GM21723 (cell line): ENCODE data around the gene ADAMTS8.
"Not testable (repeated sequence)": the region's sequence is repeated elsewhere in the genome, so short reads cannot be mapped to it uniquely, and the experiment has no call there.

Experiments
- ATAC-seq: cut with Tn5 transposase; IDR thresholded peaks from one replicate; pipeline ENCODE4 v1.9.1; 2021; ENCODE audit warnings: mild to moderate bottlenecking, moderate library complexity; ENCODE audit not compliant: unreplicated experiment

Gene ADAMTS8

DNA sequence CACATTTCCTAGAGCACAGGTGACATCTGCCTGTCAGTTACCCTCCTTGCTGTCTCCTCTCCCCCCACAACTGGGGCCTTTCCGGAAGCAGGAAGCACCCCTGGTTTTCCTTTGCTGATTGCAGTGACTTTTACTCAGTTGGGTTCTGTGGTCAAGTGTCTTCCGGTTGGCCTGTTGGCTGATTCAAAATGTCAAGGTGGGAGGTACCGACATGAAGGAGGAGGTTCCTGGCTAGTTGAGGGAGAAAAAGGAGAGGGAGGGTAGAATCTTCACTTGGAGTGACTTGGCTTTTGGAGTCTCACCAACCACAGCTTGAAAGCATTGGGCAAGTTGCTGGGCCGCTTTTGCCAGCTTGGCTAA lies 10.7 kb upstream of the ADAMTS8 start:
- ATAC-seq = no peak

DNA sequence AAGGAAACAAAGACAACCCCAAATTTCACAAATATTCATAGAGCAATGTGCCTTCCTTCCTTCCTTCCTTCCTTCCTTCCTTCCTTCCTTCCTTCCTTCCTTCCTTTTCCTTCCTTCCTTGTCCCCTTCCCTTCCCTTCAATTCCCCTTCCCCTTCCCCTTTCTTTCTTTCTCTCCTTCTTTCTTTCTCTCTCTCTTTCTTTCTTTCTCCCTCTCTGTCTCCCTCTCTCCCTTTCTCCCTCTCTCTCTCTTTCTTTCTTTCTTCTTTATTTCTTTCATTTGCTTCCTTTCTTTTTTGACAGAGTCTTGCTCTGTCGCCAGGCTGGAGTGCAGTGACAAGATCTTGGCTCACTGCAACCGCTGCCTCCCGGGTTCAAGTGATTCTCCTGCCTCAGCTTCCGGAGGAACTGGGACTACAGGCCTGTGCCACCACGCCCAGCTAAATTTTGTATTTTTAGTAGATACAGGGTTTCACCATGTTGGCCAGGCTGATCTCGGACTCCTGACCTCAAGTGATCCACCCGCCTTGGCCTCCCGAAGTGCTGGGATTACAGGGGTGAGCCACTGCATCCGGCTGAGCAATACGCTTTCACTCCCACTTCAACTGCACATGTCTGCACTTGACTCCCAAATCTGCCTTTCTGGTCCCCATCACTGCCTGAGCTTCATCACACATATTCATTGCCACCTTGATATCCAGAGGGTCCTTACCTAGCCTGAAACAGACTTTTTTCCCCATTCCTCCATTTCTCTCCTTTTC lies 10.2 kb upstream of the ADAMTS8 start:
- ATAC-seq = not testable (repeated sequence)

DNA sequence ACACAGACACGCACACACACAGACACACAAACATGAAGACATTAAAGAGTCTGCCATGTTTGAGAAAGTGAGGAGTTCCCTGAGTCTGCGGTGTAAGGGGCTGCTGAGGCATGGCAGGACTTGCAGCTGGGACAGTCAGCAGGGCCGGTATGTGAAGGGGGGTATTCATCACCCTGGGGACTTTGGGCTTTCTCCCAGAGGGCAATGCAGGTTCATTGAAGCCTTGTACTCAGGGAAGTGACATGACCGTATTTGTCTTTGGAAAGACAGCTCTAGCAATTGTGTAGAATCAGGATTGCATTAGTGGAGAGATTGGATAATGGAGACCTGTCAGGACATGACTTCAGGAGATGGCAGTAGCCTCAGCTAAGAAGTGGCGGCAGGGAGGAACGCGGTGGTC lies 9.4 kb upstream of the ADAMTS8 start:
- no peak for ATAC-seq

DNA sequence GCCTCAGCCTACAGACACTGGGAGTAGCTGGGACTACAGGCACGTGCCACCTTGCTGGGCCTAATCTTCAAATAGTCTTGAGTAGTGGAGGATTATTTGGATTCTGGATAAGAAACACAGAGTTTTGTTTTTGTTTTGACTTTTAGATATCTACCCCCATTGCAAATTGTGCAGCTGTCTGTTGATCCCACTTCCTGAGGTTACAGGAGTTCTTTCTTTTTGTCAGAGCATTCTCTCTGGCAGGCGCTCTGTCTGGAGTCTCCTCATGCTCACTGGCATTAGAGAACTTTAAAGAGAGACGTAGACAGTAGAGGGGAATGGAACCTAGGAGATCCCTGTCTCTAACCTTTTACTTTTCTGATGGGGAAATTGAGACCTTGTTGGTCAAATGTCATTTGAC lies 7.8 kb upstream of the ADAMTS8 start:
- ATAC-seq = no peak

DNA sequence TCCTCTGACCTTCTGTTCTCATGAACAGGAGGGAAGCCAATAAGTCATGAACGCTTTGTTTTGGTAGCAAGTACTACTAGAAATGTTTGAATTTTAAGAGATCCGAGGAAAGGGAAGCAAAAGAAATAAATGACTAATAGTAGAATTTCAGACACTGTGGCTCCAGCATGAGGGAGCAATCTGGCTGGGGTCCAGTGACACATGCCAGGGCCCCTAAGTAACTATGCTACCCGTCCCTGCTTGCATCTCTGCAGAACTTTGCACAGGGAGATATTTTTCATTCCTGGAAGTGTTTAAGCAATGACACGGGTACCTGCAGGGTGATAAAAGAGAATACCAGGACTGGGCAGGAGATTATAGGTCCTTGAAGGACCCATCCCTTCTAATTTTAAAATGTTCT lies 7.3 kb upstream of the ADAMTS8 start:
- no peak for ATAC-seq

DNA sequence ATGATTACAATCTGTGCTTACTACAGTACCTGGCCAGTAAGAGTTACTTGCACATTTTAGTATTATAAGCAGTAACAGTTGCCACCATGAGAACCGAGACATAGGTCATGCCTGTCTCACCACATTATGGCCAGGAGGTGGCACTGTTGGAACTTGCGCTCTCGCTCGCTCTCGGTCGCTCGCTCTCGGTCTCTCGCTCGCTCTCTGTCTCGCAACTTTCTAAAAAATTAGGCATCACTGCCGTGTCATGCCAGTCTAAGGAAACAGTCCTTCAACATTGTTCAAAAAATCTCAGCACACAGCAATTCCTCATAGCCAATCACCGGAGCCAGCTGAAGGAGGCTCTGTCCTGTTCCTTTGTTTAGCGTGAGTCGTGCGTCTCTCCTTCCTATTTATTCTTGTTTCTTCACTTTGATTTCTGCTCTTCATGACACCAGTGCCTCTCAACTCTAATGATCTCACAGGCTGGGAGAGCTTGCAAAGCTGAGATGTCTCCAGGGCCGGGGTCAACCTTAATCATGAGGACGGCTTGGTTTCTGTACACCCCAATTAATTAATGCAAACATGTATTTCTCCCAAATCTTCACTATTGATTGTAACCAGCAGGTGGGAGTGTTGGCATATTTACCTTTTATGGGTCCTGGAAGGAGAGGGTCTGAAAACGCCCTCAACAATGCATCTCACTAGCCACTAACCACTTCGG lies 6.3 kb upstream of the ADAMTS8 start:
- peak; percentile 91 for ATAC-seq

DNA sequence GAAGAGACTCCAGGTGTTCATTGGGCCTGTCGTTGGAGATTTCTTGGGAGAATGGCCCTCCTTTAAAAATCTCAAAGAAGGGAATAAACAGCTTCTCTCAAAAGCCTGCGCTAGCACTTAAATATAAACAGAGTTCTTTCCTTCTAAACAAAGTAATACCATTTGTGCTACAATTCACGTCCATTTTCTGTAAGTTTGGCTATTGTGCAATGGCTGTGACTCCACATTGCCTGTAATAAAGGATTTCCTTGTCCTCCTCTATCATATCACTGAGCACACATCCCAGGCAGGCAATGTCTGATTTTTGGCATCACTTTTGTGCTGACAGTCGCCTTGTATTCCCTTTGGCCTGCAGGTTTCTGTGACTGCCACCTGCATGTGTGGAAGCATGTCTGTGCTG lies 4.9 kb upstream of the ADAMTS8 start:
- ATAC-seq = no peak

DNA sequence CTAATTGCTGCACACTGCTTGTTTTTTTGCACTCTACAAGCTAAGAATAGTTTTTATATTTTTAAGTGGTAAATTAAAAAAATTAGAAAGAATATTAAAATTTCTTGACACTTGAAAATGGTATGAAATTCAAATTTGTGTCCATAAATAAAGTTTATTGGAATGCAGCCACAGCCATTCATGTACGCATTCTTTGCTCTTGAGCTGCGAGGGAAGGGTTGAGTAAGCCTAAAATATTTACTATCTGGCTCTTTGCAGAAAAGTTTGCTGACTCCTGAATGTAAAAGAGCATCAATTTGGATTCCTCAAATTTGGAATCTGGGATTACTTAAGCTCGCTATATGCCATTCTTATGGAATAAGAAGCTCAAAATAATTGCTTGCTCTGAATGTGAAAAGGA lies 3.4 kb upstream of the ADAMTS8 start:
- no peak for ATAC-seq

DNA sequence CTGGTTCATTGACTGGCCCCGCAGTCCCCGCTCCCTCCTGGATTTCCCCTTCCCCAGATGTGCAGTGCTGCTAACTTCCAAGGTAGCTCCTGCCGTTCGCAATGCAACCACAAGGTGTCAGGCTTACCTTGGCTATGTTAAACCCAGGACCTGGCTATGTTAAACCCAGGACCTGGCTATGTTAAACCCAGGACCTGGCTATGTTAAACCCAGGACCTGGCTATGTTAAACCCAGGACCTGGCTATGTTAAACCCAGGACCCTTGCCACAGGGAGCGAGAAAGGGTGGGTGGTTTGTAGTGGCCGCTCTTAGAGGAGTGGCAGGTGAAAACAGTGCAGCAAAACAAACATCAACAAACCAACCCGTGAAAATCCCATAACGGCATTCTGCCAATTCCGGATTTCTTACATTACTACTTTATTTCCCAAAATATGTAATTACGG lies 2.9 kb upstream of the ADAMTS8 start:
- peak; percentile 58 for ATAC-seq

DNA sequence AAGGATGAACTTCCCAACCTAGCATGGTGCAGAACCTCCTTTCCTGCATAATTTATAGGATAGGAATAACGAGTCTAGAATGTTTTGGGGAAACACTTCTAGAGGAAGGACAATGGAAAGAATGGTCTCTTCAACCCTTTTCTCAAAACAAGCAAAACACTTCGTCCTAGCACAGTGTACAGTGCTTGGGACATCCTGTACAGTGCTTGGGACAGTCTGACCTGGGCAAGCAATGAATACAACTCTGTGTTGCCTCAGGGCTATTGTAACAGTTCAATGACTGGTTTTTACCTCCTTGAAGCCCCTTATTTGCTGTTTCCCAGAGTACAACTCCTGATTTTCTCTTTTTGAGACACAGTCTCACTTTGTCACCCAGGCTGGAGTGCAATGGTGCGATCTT lies 1.6 kb upstream of the ADAMTS8 start:
- no peak for ATAC-seq

DNA sequence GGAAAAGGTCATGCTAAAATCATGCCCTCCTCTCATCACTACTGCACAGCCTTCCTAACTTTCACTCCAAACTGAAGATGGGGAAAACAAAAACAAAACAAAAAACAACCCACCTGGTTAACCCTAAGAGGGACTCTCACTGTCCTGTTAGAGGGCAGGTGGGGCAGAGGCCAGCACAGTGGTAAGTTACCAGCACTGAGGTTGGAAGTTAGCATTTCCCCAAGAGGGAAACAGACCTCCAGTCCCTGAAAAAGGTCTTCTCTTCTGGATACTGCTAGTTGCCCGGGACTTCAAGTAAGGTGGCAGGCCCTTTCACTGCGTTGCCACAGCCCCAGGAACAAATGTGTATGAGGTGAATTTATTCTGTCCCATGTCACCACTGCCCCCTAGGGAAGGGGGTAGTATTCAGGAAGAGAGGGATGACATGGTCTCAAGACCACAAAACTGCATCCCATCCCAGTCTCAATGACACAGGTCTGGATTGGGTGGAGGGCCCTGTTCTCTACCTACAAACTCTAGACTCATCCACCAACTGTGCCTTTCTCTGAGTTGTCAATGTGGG lies 792 bp upstream of the ADAMTS8 start:
- no peak for ATAC-seq

DNA sequence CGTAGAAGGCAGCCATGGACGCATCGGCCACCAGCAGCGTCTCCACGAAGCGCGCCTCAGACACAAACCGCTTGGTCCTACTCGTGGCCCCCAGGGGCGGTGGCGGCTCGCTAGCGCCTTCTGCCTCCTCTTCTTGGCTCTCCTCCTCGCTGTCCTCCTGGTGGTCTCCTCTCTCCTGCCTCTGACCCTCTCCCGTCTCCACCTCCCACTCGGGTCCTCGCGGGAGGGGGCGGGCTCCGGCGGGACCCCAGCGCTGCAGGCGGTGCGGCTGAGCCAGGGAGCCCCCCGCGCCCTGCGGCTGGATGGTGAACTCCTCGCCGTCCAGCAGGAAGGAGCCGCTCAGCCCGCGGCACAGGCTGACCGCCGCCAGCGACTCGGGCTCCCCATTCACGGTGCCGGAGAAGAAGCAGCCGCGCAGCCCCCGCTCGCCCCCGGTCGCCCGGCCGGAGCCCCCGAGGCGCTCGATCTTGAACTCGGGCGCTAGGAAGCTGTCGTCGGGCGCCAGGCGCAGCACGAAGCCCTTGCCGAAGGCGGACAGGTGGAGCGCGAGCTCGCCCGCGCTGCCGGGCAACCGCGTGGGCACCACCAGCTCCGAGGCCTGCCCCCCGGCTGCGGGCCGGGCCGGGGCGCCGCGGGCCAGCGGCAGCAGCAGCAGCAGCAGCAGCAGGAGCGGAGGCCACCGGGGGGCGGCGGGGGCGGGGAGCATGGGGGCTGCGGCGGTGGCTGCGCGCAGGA lies 661 bp downstream of the ADAMTS8 start:
- no peak for ATAC-seq

DNA sequence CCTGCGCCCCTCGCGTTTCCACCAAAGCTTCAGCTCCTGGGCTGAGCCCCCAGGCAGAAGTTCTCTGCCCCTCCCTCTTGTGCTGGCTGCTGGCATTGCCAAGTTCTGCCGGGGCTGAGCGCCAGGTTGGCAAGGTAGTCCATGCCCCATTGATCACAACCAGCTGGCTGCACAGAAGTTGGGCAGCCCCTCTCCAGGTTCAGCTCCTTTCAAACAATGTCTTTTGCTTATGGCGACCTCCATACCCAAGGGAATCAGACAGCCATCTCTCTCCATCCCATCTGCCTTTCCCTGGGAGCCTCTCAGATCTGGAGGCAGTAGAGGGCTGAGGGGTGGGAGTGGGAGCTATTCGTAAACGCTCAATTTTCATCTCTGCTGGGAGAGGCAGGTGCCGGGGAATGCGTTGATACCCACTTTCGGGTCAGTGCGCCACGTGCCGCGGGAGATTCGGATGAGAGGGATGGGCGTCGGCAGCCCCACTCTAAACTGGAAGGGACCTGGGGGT lies 1.5 kb downstream of the ADAMTS8 start:
- no peak for ATAC-seq

DNA sequence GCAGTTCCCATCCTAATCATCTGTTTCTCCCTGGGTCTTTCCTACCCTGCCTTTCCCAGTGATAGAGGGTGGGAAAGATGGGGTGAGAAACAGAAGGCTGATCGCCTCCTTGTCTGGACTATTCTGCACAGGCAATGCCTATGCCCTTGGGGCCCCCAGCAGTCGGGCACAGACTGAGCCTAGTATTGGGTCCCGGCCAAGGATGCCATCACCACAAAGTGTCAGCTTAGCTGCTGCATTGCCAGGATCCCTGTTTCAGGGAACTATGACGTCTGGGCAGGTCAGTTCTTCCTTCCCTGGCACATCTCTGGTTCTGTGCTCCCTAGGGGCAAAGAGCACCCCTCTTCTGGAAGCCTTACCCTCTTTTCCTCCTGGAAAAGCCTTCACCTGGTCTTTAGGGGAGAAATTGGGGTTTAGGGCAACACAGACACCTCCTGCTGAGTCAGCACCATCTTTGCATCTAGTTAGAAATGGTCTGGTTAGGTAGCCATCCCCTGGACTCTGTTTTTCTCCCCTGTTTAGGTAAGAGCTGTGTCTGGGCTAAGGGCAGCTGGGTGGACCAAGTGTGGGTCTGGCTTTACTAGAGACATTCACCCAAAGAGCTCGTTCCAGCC lies 2.1 kb downstream of the ADAMTS8 start:
- ATAC-seq = no peak

DNA sequence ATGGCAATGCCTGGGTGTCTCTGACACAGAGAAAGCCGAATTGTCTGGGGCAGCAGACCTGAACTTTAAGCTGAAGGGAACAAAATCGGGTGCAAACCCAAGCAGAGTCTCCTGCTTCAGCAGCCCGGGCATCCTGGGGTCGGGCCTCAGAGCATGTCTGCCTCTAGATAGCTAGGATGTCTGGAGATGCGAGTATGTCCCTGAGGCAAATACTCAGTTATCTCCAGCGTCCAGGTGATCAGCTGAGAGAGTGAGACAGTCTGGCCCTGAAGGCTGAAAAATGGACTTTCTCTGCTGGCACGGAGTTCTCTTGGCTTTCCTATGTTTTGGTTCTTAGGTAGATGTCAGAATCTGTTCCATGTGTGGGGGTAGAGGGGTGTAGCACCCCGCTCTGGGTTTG lies 3.3 kb downstream of the ADAMTS8 start:
- no peak for ATAC-seq

DNA sequence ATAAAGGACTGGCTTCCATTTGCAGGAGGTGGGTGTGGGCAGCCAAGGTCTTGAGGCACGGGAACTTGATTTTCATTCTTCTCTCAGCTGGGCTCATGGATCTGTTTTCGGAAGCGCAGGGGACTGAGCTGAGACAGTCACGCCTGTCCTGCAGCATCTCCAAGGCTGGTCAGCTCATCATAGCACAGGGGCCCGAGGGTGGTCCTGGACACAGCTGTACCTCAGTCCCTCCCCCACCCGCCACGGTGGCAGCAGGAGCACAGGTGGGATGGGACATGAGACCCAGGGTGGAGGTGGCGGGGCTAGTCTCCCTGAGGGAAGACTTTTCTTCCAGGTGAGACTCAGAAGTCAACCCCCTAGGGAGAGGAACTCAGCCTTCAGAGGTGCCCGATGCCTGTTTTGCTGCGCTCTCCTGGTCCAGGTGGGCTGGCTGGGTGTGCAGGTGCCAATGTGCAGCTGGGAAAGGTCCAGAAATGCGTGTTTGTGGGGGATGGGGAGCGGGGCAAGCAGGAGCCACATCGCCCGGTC lies 3.7 kb downstream of the ADAMTS8 start:
- ATAC-seq = no peak

DNA sequence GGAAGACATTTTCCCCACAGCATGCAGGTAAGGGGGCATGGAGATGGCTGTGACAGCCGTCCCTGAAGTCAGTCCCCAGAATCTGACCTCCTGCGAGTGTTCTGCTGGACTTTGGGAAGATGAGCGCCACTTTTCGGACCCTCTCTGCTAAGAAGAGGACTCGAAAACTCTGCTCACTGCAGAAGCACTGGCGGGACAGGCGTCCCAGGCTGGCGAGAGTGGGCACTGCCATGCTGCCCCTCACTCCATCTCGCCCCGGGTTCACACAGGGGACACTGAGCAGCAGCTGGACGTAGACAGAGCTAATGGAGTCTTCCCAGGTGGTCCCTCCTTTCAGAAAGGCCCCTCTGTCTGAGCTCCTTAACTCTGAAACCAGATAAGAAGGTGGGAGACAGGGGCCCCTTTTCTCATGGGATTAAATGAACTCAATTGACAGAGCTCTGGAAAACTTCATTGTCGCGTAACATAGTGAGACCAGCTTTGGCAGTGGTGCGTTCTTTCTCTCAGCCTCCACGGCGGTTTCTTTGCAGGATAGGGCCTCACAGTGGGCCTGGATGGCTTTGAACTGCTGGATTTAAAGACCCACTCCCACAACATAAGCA lies 4.8 kb downstream of the ADAMTS8 start:
- no peak for ATAC-seq

DNA sequence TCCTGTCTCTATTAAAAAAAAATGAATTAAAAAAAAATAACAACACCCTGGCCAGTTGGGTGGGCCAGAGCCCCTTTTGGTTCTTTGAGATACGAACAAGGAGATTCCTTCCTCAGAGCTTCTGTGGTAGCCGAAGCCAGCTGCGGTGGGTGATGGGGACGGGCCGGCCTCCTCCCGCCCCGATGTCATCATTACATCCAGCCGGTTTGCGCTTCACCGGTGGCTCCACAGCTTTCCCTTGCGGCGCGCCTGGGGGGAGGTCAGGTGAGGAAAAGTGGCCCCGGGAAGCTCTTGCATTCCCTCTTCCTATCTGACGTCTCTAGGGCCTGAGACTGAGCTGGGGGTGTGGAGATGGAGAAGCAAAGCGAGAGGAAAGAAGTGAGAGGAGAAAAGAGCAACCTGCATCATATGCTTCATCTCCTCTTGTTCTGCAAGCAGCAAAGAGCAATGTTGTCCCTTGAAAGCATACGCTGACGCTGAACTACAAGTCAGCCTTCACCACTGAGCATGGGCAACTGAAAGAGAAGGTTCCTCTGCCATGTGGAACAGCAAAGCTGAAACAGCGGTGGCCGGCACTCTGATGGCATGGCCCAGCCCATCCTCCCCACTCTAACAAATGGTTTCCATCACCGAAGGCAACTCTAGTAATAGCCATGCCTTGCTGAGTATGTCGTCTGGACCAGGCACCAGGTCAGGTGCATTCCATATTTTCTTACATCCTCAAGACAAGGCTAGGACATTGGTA lies 6.0 kb downstream of the ADAMTS8 start:
- no peak for ATAC-seq

DNA sequence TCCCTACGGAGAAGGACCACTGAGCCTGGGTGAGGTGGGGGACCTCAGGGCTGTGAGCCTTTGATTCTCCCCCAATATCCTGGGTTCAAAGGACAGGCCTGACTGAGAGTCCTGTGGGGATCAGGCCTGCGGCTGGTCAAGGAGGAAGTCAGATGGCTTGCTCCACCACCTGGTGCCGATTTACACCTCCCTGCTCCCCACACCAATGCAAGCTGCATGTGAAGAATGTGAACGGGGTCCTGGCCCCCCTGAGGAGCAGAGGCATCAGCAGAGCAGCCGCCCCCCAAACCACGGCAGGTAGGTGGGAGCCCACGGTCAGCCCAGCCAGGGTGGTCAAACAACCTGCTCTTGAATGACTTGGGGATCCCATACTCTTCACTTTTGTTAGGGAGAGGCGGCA lies 6.7 kb downstream of the ADAMTS8 start:
- no peak for ATAC-seq

DNA sequence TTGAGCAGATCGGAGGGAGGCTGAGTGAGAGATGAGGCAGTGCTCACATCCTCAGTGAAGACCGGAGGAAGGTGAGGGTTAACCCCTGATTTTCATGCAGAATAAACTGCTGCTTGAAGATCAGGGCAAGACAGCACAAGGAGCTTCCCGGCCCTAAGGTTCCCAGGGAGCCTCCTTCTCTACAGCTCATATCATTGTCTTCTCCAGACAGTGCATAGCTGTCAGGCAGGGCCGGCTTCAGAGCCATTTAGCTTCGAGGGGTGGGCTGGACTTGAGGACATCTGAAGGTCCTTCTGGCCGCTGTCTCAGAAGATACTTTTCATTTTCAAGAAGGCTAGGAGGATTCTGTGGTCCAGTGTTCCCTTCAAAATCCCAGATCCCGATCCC lies 7.2 kb downstream of the ADAMTS8 start:
- no peak for ATAC-seq
